ENCODE results near the gene HSFX3. TPM values are rescaled to one million over a fixed set of nuclear protein-coding genes. Genes with fewer than 3 reads are reported as not detected.
"Not testable (repeated sequence)": the region's sequence is repeated elsewhere in the genome, so short reads cannot be mapped to it uniquely, and the experiment has no call there.

The HSFX3 gene
- not detected in 2 replicates for total RNA-seq (2022)
- not detected for Bru-seq, nascent RNA
- not detected for BruChase-seq, experiment 1, labeled RNA remaining after a 6-hour chase
- BruChase-seq, experiment 2, labeled RNA remaining after a 2-hour chase = not detected
- long read RNA-seq = 0 reads

GRCh38 chrX:149549701-149550100 is at the start of gene HSFX3:
Gene HSFX3 (minus strand): TSS chrX:149549924. CDS start chrX:149549852, 72 bp downstream.
- H3K27me3 Mint-ChIP-seq (ENCODE audit: insufficient read depth, unreplicated experiment); DNase-seq (ENCODE audit: unreplicated experiment); CTCF ChIA-PET; POLR2A ChIA-PET; intact Hi-C loops (cut with micrococcal nuclease); H3K9me3 Mint-ChIP-seq (ENCODE audit: unreplicated experiment); H3K4me1 Mint-ChIP-seq (ENCODE audit: insufficient read depth, unreplicated experiment); H3K4me3 Mint-ChIP-seq (ENCODE audit: unreplicated experiment); H3K27ac Mint-ChIP-seq (ENCODE audit: low read depth, unreplicated experiment); BruUV-seq (replicated peaks); H3K36me3 Mint-ChIP-seq (ENCODE audit: insufficient read depth, unreplicated experiment): not testable (repeated sequence)

GRCh38 chrX:149598603-149599002 is 48.9 kb upstream of the HSFX3 start:
- not testable (repeated sequence) for H3K9me3 Mint-ChIP-seq (ENCODE audit: unreplicated experiment); BruUV-seq (replicated peaks)

DNA sequence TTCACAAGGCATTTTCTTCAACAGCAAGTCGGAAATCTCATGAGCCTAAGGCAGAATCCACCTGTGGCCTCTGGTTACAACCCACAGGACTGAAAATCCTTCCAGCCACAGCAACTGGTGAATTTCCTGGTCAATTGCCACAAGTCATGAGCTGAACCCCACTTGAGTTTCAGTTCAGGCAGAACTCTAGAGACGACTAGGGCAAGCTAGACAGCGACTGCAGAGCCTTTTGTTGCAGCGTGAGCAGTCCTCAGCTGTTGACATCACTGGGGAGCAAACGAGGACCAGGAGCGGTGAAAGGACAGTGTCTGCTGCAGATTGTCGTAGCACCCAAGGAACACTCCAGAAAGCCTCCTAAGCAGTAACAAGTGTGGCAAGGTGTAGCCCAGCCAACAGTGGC is 46.2 kb upstream of the HSFX3 start:
- intact Hi-C loops (cut with micrococcal nuclease); POLR2A ChIA-PET; CTCF ChIA-PET; DNase-seq (ENCODE audit: unreplicated experiment); H3K36me3 Mint-ChIP-seq (ENCODE audit: insufficient read depth, unreplicated experiment); H3K4me3 Mint-ChIP-seq (ENCODE audit: unreplicated experiment); H3K9me3 Mint-ChIP-seq (ENCODE audit: unreplicated experiment); H3K4me1 Mint-ChIP-seq (ENCODE audit: insufficient read depth, unreplicated experiment); BruUV-seq (replicated peaks); H3K27me3 Mint-ChIP-seq (ENCODE audit: insufficient read depth, unreplicated experiment); H3K27ac Mint-ChIP-seq (ENCODE audit: low read depth, unreplicated experiment): not testable (repeated sequence)

More at GRCh38 chrX:149598603-149599002, 48.9 kb upstream of the HSFX3 start:
- intact Hi-C loops (cut with micrococcal nuclease); CTCF ChIA-PET; H3K27ac Mint-ChIP-seq (ENCODE audit: low read depth, unreplicated experiment); H3K27me3 Mint-ChIP-seq (ENCODE audit: insufficient read depth, unreplicated experiment); DNase-seq (ENCODE audit: unreplicated experiment); POLR2A ChIA-PET; H3K36me3 Mint-ChIP-seq (ENCODE audit: insufficient read depth, unreplicated experiment); H3K4me1 Mint-ChIP-seq (ENCODE audit: insufficient read depth, unreplicated experiment); H3K4me3 Mint-ChIP-seq (ENCODE audit: unreplicated experiment): not testable (repeated sequence)

DNA sequence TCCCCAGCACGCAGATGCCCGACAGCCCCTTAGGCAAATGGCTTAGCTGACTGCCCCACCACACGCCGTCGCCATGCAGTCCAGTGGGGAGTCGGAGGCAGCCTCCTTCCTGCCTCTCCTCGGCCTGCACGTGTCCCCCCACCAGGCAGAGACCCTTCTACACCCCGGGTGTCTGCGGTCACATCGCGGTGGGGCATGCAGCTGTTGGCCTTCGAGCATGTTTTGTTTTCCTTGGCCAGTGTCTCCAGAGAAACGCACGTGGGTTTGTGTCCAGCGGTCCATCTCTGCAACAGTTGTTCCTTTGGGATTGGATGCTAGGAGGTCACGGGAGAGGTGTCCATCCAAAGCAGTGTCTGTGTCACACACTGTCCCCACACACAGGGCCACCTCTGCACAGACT is 45.5 kb upstream of the HSFX3 start, which contains the start of gene HSFX2:
HSFX2 (minus strand) TSS at position 101 of the 400 bp plus-strand sequence. CDS start 614 bp downstream, outside the sequence.
- H3K4me1 Mint-ChIP-seq (ENCODE audit: insufficient read depth, unreplicated experiment); H3K4me3 Mint-ChIP-seq (ENCODE audit: unreplicated experiment); H3K27me3 Mint-ChIP-seq (ENCODE audit: insufficient read depth, unreplicated experiment); H3K27ac Mint-ChIP-seq (ENCODE audit: low read depth, unreplicated experiment); H3K36me3 Mint-ChIP-seq (ENCODE audit: insufficient read depth, unreplicated experiment); intact Hi-C loops (cut with micrococcal nuclease); DNase-seq (ENCODE audit: unreplicated experiment); POLR2A ChIA-PET; CTCF ChIA-PET; H3K9me3 Mint-ChIP-seq (ENCODE audit: unreplicated experiment); BruUV-seq (replicated peaks): not testable (repeated sequence)

- BruUV-seq (replicated peaks); intact Hi-C loops (cut with micrococcal nuclease); POLR2A ChIA-PET: not testable (repeated sequence)
Measured at GRCh38 chrX:149590993-149591392, 41.3 kb upstream of the HSFX3 start.

GRCh38 chrX:149587359-149587758 is 37.6 kb upstream of the HSFX3 start, which contains the start of gene MAGEA9B:
Gene MAGEA9B (minus strand): TSS chrX:149587459. CDS start chrX:149583179, 4,280 bp downstream.
- intact Hi-C loops (cut with micrococcal nuclease); H3K27me3 Mint-ChIP-seq (ENCODE audit: insufficient read depth, unreplicated experiment); H3K27ac Mint-ChIP-seq (ENCODE audit: low read depth, unreplicated experiment); H3K4me3 Mint-ChIP-seq (ENCODE audit: unreplicated experiment); BruUV-seq (replicated peaks); H3K4me1 Mint-ChIP-seq (ENCODE audit: insufficient read depth, unreplicated experiment); POLR2A ChIA-PET; H3K9me3 Mint-ChIP-seq (ENCODE audit: unreplicated experiment); H3K36me3 Mint-ChIP-seq (ENCODE audit: insufficient read depth, unreplicated experiment); DNase-seq (ENCODE audit: unreplicated experiment); CTCF ChIA-PET: not testable (repeated sequence)

More at GRCh38 chrX:149590993-149591392, 41.3 kb upstream of the HSFX3 start:
- DNase-seq (ENCODE audit: unreplicated experiment); H3K27me3 Mint-ChIP-seq (ENCODE audit: insufficient read depth, unreplicated experiment); H3K36me3 Mint-ChIP-seq (ENCODE audit: insufficient read depth, unreplicated experiment); H3K4me1 Mint-ChIP-seq (ENCODE audit: insufficient read depth, unreplicated experiment); H3K9me3 Mint-ChIP-seq (ENCODE audit: unreplicated experiment); CTCF ChIA-PET; H3K4me3 Mint-ChIP-seq (ENCODE audit: unreplicated experiment); H3K27ac Mint-ChIP-seq (ENCODE audit: low read depth, unreplicated experiment): not testable (repeated sequence)

DNA sequence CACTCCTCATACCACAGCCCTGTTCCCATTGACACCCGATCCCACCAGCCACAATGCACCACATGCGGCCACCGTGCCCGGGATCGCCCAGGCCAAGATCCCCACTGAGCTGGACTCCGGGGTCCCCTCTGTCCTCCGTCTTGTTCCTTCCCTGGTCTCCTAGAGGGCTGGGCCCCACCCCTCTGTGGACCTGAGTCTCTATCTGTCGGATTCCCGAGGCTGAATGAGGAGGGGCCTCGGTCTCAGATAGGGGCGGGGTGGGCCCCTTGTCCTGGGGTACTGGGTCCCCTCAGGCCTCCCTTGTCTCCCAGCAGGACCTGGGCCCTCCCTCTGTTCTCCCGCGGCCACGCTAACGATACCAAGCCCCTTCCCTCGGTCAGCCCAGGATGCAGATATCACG is 35.9 kb upstream of the HSFX3 start:
- H3K27me3 Mint-ChIP-seq (ENCODE audit: insufficient read depth, unreplicated experiment); H3K9me3 Mint-ChIP-seq (ENCODE audit: unreplicated experiment); intact Hi-C loops (cut with micrococcal nuclease); H3K27ac Mint-ChIP-seq (ENCODE audit: low read depth, unreplicated experiment); DNase-seq (ENCODE audit: unreplicated experiment); BruUV-seq (replicated peaks); H3K4me3 Mint-ChIP-seq (ENCODE audit: unreplicated experiment); POLR2A ChIA-PET; H3K4me1 Mint-ChIP-seq (ENCODE audit: insufficient read depth, unreplicated experiment); CTCF ChIA-PET; H3K36me3 Mint-ChIP-seq (ENCODE audit: insufficient read depth, unreplicated experiment): not testable (repeated sequence)

DNA sequence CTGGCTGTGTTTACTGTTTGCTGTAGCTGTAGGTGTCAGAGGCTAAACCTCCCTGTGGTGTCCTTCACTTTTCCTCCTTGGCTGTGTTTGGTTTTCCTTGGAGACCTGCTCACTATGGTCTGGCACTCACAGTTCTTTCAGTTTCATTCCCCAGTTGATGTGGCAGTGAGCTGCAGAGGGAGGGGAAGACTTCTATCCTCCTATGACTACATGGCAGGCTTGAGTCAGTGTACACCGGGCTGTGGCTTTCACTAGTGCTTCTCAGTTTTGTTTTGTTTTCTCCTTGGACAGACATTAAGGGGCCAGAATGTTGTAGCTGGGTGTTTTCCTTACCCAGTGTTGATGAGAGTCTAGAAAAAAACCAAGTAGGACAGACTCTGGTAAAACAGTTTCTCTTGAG is 23.7 kb upstream of the HSFX3 start:
- H3K36me3 Mint-ChIP-seq (ENCODE audit: insufficient read depth, unreplicated experiment); H3K27ac Mint-ChIP-seq (ENCODE audit: low read depth, unreplicated experiment); H3K9me3 Mint-ChIP-seq (ENCODE audit: unreplicated experiment); BruUV-seq (replicated peaks); H3K27me3 Mint-ChIP-seq (ENCODE audit: insufficient read depth, unreplicated experiment); DNase-seq (ENCODE audit: unreplicated experiment); POLR2A ChIA-PET; intact Hi-C loops (cut with micrococcal nuclease); H3K4me3 Mint-ChIP-seq (ENCODE audit: unreplicated experiment); CTCF ChIA-PET; H3K4me1 Mint-ChIP-seq (ENCODE audit: insufficient read depth, unreplicated experiment): not testable (repeated sequence)

Data from MCF 10A (cell line).